ENCODE measurements around the gene CNN1. TPM values are rescaled to one million over a fixed set of nuclear protein-coding genes. Genes with fewer than 3 reads are reported as not detected.

Gene CNN1
- total RNA-seq, 1 experiment from 2014 or later: 15.7 TPM

DNA sequence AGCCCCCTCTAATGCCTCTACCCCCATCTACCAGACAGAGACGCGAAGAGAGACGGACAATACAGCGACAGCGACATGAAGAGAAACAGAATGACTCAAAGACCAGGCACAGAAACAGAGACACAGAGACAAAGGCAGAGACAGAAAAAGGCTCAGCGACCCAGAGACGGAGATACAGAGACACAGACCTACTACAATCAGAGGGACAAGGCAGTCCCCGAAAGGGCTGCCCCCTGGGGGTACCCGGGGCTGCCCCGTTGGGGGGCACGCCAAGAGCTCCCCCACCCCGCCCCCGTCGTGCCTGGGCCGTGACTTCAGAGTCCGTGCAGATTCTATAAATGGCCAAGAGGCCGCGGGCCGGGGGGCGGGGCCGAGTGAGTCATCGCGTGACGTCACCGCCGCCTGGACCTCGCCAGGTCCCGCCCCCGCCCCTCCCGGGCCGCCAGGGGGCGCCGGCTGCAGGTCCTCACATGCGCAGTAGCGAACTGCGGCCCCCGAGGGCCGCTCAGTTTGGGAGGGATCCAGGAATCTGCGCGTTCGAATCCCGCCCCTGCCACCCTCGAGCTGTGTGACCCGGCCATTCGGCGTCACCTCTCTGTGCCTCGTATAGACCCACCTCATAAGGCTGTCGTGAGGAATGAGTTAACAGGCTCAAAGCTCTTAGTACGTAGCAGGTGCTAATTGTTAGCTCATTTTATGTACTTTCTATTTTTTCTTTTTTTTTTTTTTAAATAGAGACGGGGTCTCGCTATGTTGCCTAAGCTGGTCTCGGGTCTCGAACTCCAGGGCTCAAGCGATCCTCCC lies 2.7 kb upstream of the CNN1 start:
- TF ChIP-seq, protein P1, sequence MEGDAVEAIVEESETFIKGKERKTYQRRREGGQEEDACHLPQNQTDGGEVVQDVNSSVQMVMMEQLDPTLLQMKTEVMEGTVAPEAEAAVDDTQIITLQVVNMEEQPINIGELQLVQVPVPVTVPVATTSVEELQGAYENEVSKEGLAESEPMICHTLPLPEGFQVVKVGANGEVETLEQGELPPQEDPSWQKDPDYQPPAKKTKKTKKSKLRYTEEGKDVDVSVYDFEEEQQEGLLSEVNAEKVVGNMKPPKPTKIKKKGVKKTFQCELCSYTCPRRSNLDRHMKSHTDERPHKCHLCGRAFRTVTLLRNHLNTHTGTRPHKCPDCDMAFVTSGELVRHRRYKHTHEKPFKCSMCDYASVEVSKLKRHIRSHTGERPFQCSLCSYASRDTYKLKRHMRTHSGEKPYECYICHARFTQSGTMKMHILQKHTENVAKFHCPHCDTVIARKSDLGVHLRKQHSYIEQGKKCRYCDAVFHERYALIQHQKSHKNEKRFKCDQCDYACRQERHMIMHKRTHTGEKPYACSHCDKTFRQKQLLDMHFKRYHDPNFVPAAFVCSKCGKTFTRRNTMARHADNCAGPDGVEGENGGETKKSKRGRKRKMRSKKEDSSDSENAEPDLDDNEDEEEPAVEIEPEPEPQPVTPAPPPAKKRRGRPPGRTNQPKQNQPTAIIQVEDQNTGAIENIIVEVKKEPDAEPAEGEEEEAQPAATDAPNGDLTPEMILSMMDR (conservative IDR thresholded peaks at IDR 0.05): peak; percentile 97
- Histone ChIP-seq H3K23ac (ENCODE audit: insufficient read length, low read depth, low read length) (no peak overlapping the region), H4K8ac (replicated peaks; ENCODE audit: insufficient read length, low read depth, low read length) (no peak overlapping the region), H2BK5ac (ENCODE audit: insufficient read length, low read length) (no peak overlapping the region), H3K79me2 (ENCODE audit: insufficient read depth, low read length) (no peaks in the 10 kb centered on the region), H2BK15ac (ENCODE audit: low read depth, low read length) (no peak overlapping the region), H4K5ac (ENCODE audit: insufficient read length, low read depth, low read length) (no peak overlapping the region), H3K9me3 (ENCODE audit: control insufficient read depth, low read depth, low read length) (no peaks in the 10 kb centered on the region), H3K4me2 (ENCODE audit: insufficient read depth, insufficient read length, low read length) (peak overlapping the region; percentile 49), H4K91ac (ENCODE audit: insufficient read length, low read depth, low read length) (no peak overlapping the region), H3K27ac (ENCODE audit: insufficient read length, low read depth, low read length) (no peak overlapping the region), H3K27me3 (ENCODE audit: insufficient read depth, low read length) (no peaks in the 10 kb centered on the region), H3K4me1 (ENCODE audit: insufficient read depth, low read length) (peaks cover 4% of the 10 kb centered on the region; the same call in 1 of the 2 replicates), H3K4ac (ENCODE audit: low read depth, low read length) (no peak overlapping the region), H3K56ac (ENCODE audit: insufficient read length, low read depth, low read length) (no peak overlapping the region), H3K79me1 (ENCODE audit: insufficient read depth, low read depth, low read length, poor library complexity, severe bottlenecking) (no peaks in the 10 kb centered on the region), H3K18ac (ENCODE audit: insufficient read length, low read depth, low read length) (peak overlapping the region; percentile 72), H3K14ac (ENCODE audit: insufficient read depth, low read length) (peak overlapping the region; percentile 73; the same call in 1 of the 2 replicates), H3K23me2 (ENCODE audit: insufficient read length, low read depth, low read length, poor library complexity, severe bottlenecking) (peaks cover 9% of the 10 kb centered on the region), H2BK12ac (ENCODE audit: insufficient read length, low read depth, low read length) (no peak overlapping the region), H3T11ph (ENCODE audit: low read length) (no peak overlapping the region), H4K20me1 (ENCODE audit: control insufficient read depth, insufficient read depth, insufficient read length) (no peaks in the 10 kb centered on the region), H3K9ac (ENCODE audit: extremely low read depth, insufficient read length, low read length) (peak overlapping the region; percentile 31), H2BK120ac (ENCODE audit: low read depth, low read length, poor library complexity, severe bottlenecking) (no peak overlapping the region), H2AK5ac (ENCODE audit: insufficient read length, low read length) (no peak overlapping the region), H2AFZ (ENCODE audit: low read length) (no peak overlapping the region), H2BK20ac (ENCODE audit: low read depth, low read length, poor library complexity, severe bottlenecking) (no peak overlapping the region)
- no CpG with 5 or more reads among the region's 54 CpGs for WGBS (ENCODE audit: extremely low coverage, insufficient read length, low lambda C conversion rate)
- Mint-ChIP-seq H3K4me1 (peaks cover 14 to 24% of the 10 kb centered on the region in 2 experiments), H3K27ac (peak overlapping the region in 2 of 3 experiments; percentile 83 to 90; a peak in 5 of 7 replicates), H3K27me3 (ENCODE audit: low read depth) (peaks cover 20% of the 10 kb centered on the region), H3K9me3 (no peaks in the 10 kb centered on the region; a peak in 1 of 5 replicates), H3K36me3 (ENCODE audit: insufficient read depth in 1 of 3, low read depth in 3 of 3) (no peaks in the 10 kb centered on the region), H3K4me3 (peak overlapping the region; percentile 61 to 77)
- peak; percentile 91 for DNase-seq
